ENCODE results near the gene VIL1. TPM values are rescaled to one million over a fixed set of nuclear protein-coding genes. Genes with fewer than 3 reads are reported as not detected.
A peak's percentile ranks its signal among the peaks of the same experiment; 100 is the strongest.

Gene VIL1
- total and polyA plus RNA-seq, 9 of the 15 experiments (the other 6 are each of a cell fraction or from before 2014, with no cell fraction given), result 0.51 to 2.7 (median 1.2) TPM

GRCh38 chr2:218422403-218423086 is 3.6 kb downstream of the VIL1 start (continued):
- TF ChIP-seq U2AF1 (optimal IDR thresholded peaks at IDR 0.05; ENCODE audit: low read depth, low read length) (no peak), ZNF134 (CRISPR knock-in tag; conservative IDR thresholded peaks at IDR 0.05) (no peak), CREM (IDR thresholded peaks at IDR 0.05; ENCODE audit: low read depth) (peak; percentile 49; the same call in 1 of the 2 replicates), ZFX (CRISPR knock-in tag; IDR thresholded peaks at IDR 0.05) (peak; percentile 37; the same call in 1 of the 2 replicates), TAF7 (tag; IDR thresholded peaks at IDR 0.05) (no peak), ZNF175 (CRISPR knock-in tag; IDR thresholded peaks at IDR 0.05; ENCODE audit: low read depth) (no peak), HDAC6 (IDR thresholded peaks at IDR 0.05; ENCODE audit: low read depth, low read length) (no peak), NFIC (IDR thresholded peaks at IDR 0.05) (peak; percentile 57; the same call in 1 of the 2 replicates), DLX4 (CRISPR knock-in tag; IDR thresholded peaks at IDR 0.05) (no peak), ZBTB8A (IDR thresholded peaks at IDR 0.05; ENCODE audit: partially characterized antibody) (no peak), SIX5 (IDR thresholded peaks at IDR 0.05; ENCODE audit: borderline replicate concordance in 1 of 2, insufficient read depth in 1 of 2, low read depth in 1 of 2, low read length in 2 of 2) (no peak), CBX3 (IDR thresholded peaks at IDR 0.05; ENCODE audit: borderline replicate concordance in 1 of 2, low read length in 2 of 2) (0 out of 3 replicates have a peak, but pooled peaks of 1 of the 2 experiments have one; percentile 33), PCBP1 (IDR thresholded peaks at IDR 0.05; ENCODE audit: low read depth, low read length, poor library complexity, severe bottlenecking) (no peak), NRF1 (conservative IDR thresholded peaks at IDR 0.05 in 1 of 2, IDR thresholded peaks at IDR 0.05 in 1 of 2) (peak; percentile 15 to 40; a peak in 3 of 4 replicates), BRF2 (IDR thresholded peaks at IDR 0.05; ENCODE audit: borderline replicate concordance, insufficient read depth, insufficient read length) (no peak), RFX1 (IDR thresholded peaks at IDR 0.05) (no peak), TSHZ1 (CRISPR knock-in tag; IDR thresholded peaks at IDR 0.05) (no peak), SRSF3 (IDR thresholded peaks at IDR 0.05; ENCODE audit: insufficient read depth, low read length) (no peak), PHTF2 (CRISPR knock-in tag; IDR thresholded peaks at IDR 0.05) (no peak), ZNF197 (CRISPR knock-in tag; IDR thresholded peaks at IDR 0.05; ENCODE audit: low read depth) (no peak)

Data from K562 (cell line).